IMR-90 (cell line): Measurements from ENCODE around the gene YPEL4. TPM values are rescaled to one million over a fixed set of nuclear protein-coding genes. Genes with fewer than 3 reads are reported as not detected.

Experiments used
- ATAC-seq: fragments of 200-7000 bp; cut with Tn5 transposase; 2 replicates; pipeline ENCODE4 v1.9.1; 2020; ENCODE audit warnings: low read depth, mild to moderate bottlenecking, moderate library complexity
- BruUV-seq: library from RNA; stranded (reverse); fragments of 400-500 nt; replicated peaks from 2 replicates; lab custom pipeline; 2021; lab: Mats Ljungman, UMichigan
- CTCF ChIA-PET: fragments of 300-600 bp; formaldehyde crosslinking; extraction: SDS; loops from one replicate; lab custom pipeline; 2021; ENCODE audit warnings: antibody characterized with exemption; lab: Yijun Ruan, JAX
- POLR2A ChIA-PET: fragments of 300-600 bp; sonication (Branson Sonifier 250); formaldehyde crosslinking; loops from one replicate; lab custom pipeline; 2022; ENCODE audit warnings: antibody characterized with exemption; ENCODE audit not compliant: unreplicated experiment; lab: Charles Lee
- DNase-seq: peaks from one replicate; pipeline ENCODE4 v3.0.0; 2013
- H2AFZ ChIP-seq: replicated peaks from 2 replicates; pipeline ENCODE3; 2013; ENCODE audit warnings: low read length, mild to moderate bottlenecking; ENCODE audit not compliant: poor library complexity
- H2AK5ac ChIP-seq: 2 replicates; pipeline ENCODE4 v1.6.1; 2013; ENCODE audit warnings: low read depth, low read length, inconsistent platforms
- H2AK9ac ChIP-seq: replicated peaks from 2 replicates; pipeline ENCODE3; 2013; ENCODE audit warnings: mild to moderate bottlenecking, low read depth, low read length, moderate library complexity; ENCODE audit not compliant: poor library complexity
- H2BK120ac ChIP-seq: 2 replicates; pipeline ENCODE4 v1.6.1; 2013; ENCODE audit warnings: low read depth, low read length, inconsistent platforms
- H2BK15ac ChIP-seq: 3 replicates; pipeline ENCODE4 v1.6.1; 2013; ENCODE audit warnings: low read depth, low read length, inconsistent platforms
- H2BK20ac ChIP-seq: 2 replicates; pipeline ENCODE4 v1.6.1; 2013; ENCODE audit warnings: low read depth, mild to moderate bottlenecking, inconsistent platforms, low read length, moderate library complexity
- H2BK5ac ChIP-seq: 2 replicates; pipeline ENCODE4 v1.6.1; 2013; ENCODE audit warnings: mild to moderate bottlenecking, low read depth, low read length, inconsistent platforms; ENCODE audit not compliant: poor library complexity, severe bottlenecking
- H3K14ac ChIP-seq: replicated peaks from 2 replicates; pipeline ENCODE4 v1.6.1; 2013; ENCODE audit warnings: low read depth, low read length, inconsistent platforms
- H3K18ac ChIP-seq: 2 replicates; pipeline ENCODE4 v1.6.1; 2013; ENCODE audit warnings: low read depth, low read length, control low read depth
- H3K23ac ChIP-seq: 2 replicates; pipeline ENCODE4 v1.6.1; 2013; ENCODE audit warnings: low read depth, low read length, inconsistent platforms
- H3K27ac ChIP-seq: 2 replicates; pipeline ENCODE4 v1.5.1; 2013; ENCODE audit warnings: mild to moderate bottlenecking, control low read depth, low read length; ENCODE audit not compliant: insufficient read depth
- H3K27me3 ChIP-seq: 2 replicates; pipeline ENCODE4 v1.6.1; 2013; ENCODE audit warnings: low read length; ENCODE audit not compliant: control insufficient read depth, insufficient read depth
- H3K36me3 ChIP-seq: 2 replicates; pipeline ENCODE4 v1.6.1; 2013; ENCODE audit warnings: low read length, mixed read lengths; ENCODE audit not compliant: control insufficient read depth, insufficient read depth
- H3K4ac ChIP-seq: 2 replicates; pipeline ENCODE4 v1.6.1; 2013; ENCODE audit warnings: low read depth, low read length, inconsistent platforms
- H3K4me1 ChIP-seq: 2 replicates; pipeline ENCODE4 v1.6.1; 2013; ENCODE audit warnings: low read length, mixed read lengths; ENCODE audit not compliant: control insufficient read depth, insufficient read depth
- H3K4me2 ChIP-seq: 2 replicates; pipeline ENCODE4 v1.6.1; 2013; ENCODE audit warnings: low read depth, mild to moderate bottlenecking, control low read depth, low read length, moderate library complexity
- H3K4me3 ChIP-seq: 2 replicates; pipeline ENCODE4 v1.5.1; 2013; ENCODE audit warnings: low read depth, mild to moderate bottlenecking, control low read depth, low read length, moderate library complexity; ENCODE audit not compliant: insufficient read depth
- H3K56ac ChIP-seq: 2 replicates; pipeline ENCODE4 v1.6.1; 2013; ENCODE audit warnings: low read length, inconsistent platforms; ENCODE audit not compliant: insufficient read depth; ENCODE audit errors: extremely low read depth
- H3K79me1 ChIP-seq, 2 experiments: 2 replicates each; pipeline ENCODE4 v1.6.1; 2013; ENCODE audit warnings: low read length in 2 of 2, inconsistent platforms in 1 of 2, low read depth in 1 of 2
- H3K9ac ChIP-seq: 2 replicates; pipeline ENCODE4 v1.6.1; 2013; ENCODE audit warnings: low read depth, low read length, control low read depth
- H3K9me1 ChIP-seq: 2 replicates; pipeline ENCODE4 v1.6.1; 2013; ENCODE audit warnings: low read length, inconsistent platforms; ENCODE audit not compliant: insufficient read depth
- H3K9me3 ChIP-seq: 2 replicates; pipeline ENCODE4 v1.6.1; 2013; ENCODE audit warnings: low read length; ENCODE audit not compliant: control insufficient read depth, insufficient read depth
- H4K20me1 ChIP-seq: 2 replicates; pipeline ENCODE4 v1.6.1; 2013; ENCODE audit warnings: low read length, inconsistent platforms; ENCODE audit not compliant: insufficient read depth
- H4K5ac ChIP-seq: 2 replicates; pipeline ENCODE4 v1.6.1; 2013; ENCODE audit warnings: mild to moderate bottlenecking, low read depth, low read length, control low read depth
- H4K8ac ChIP-seq, 2 experiments: 2 replicates each; pipeline ENCODE4 v1.6.1; 2013; ENCODE audit warnings: low read depth in 2 of 2, low read length in 2 of 2, control low read depth in 1 of 2, inconsistent platforms in 1 of 2
- H4K91ac ChIP-seq: 2 replicates; pipeline ENCODE4 v1.6.1; 2013; ENCODE audit warnings: low read depth, low read length, inconsistent platforms; ENCODE audit not compliant: insufficient read depth
- BHLHE40 ChIP-seq: fragments of 150-350 bp; IDR thresholded peaks from 2 replicates; pipeline ENCODE4 v1.6.1; 2016; ENCODE audit warnings: mild to moderate bottlenecking, low read depth, low read length
- CHD1 ChIP-seq: IDR thresholded peaks from 2 replicates; pipeline ENCODE4 v1.6.1; 2012; ENCODE audit warnings: low read depth, low read length, improper control_type of control experiment
- ELK1 ChIP-seq: fragments of 150-350 bp; IDR thresholded peaks from 2 replicates; pipeline ENCODE4 v1.6.1; 2016; ENCODE audit warnings: low read depth, mild to moderate bottlenecking, low read length, moderate library complexity, borderline replicate concordance
- MAZ ChIP-seq: IDR thresholded peaks from 2 replicates; pipeline ENCODE4 v1.6.1; 2012; ENCODE audit warnings: low read depth, mild to moderate bottlenecking, low read length, improper control_type of control experiment, moderate library complexity, borderline replicate concordance
- POLR2A ChIP-seq: IDR thresholded peaks from 2 replicates; pipeline ENCODE4 v1.6.1; 2012; ENCODE audit warnings: mild to moderate bottlenecking, low read depth, low read length
- RAD21 ChIP-seq: IDR thresholded peaks from 2 replicates; pipeline ENCODE4 v1.6.1; 2012; ENCODE audit warnings: low read length, improper control_type of control experiment
- RCOR1 ChIP-seq: IDR thresholded peaks from 2 replicates; pipeline ENCODE4 v1.6.1; 2012; ENCODE audit warnings: mild to moderate bottlenecking, low read length, improper control_type of control experiment; ENCODE audit not compliant: insufficient replicate concordance
- SMC3 ChIP-seq: fragments of 150-350 bp; IDR thresholded peaks from 2 replicates; pipeline ENCODE4 v1.6.1; 2016; ENCODE audit warnings: low read depth, mild to moderate bottlenecking, antibody characterized with exemption, low read length, moderate library complexity
- WGBS, 2 experiments: methylation state at CpG; one replicate each; pipeline versions ENCODE4 v1.1.5 to v1.1.7; 2013; ENCODE audit warnings: missing lambda C conversion rate in 2 of 2; ENCODE audit not compliant: insufficient read length in 1 of 2; ENCODE audit errors: extremely low coverage in 2 of 2; 5-methylcytosine and 5-hydroxymethylcytosine counted together
- dilution Hi-C: fragments of 300-500 bp; cut with HindIII; formaldehyde crosslinking; loops from one replicate; pipeline ENCODE4 v1.14.3; 2018; ENCODE audit warnings: low sequenced_read_pairs; ENCODE audit not compliant: unreplicated experiment
- in situ Hi-C: fragments of 300-500 bp; cut with MboI; formaldehyde crosslinking; loops from 3 replicates; pipeline ENCODE4 v1.14.3; 2019; ENCODE audit warnings: low sequenced_read_pairs, inconsistent platforms, mixed read lengths
- intact Hi-C: fragments of 100-400 bp; cut with micrococcal nuclease; formaldehyde crosslinking; loops from 2 replicates; pipeline ENCODE4 v1.10.0; 2022
- polyA plus RNA-seq, 3 experiments: library from polyadenylated mRNA; depleted of rRNA; stranded (reverse); fragments of >200 nt; gene quantifications; 2 replicates each; pipeline ENCODE4 v1.2.3, GENCODE V29; 2012; ENCODE audit warnings: low replicate concordance in 1 of 3
- total RNA-seq: library from RNA; depleted of rRNA; stranded (reverse); fragments of >200 nt; gene quantifications from 2 replicates; pipeline ENCODE4 v1.2.3, GENCODE V29; 2012

The YPEL4 gene
- total and polyA plus RNA-seq, 2 of the 4 experiments (the other 2 are of a cell fraction) = 0.18 to 0.79 TPM

- intact Hi-C loops = no loop called here
Observed at GRCh38 chr11:57622263-57622662, 27.4 kb downstream of the YPEL4 start.

More at GRCh38 chr11:57622263-57622662, 27.4 kb downstream of the YPEL4 start:
- Histone ChIP-seq H2AK9ac (no peak overlapping the region), H3K4me1 (no peaks in the 10 kb centered on the region), H3K27ac (no peak overlapping the region), H4K91ac (no peak overlapping the region), H3K14ac (no peak overlapping the region), H3K56ac (no peak overlapping the region), H3K79me1 (no peaks in the 10 kb centered on the region), H3K18ac (no peak overlapping the region), H4K20me1 (no peaks in the 10 kb centered on the region), H4K8ac (no peak overlapping the region), H3K9me1 (no peaks in the 10 kb centered on the region), H3K23ac (no peak overlapping the region), H3K4ac (no peak overlapping the region), H3K9ac (no peak overlapping the region), H3K4me3 (no peak overlapping the region), H2BK120ac (no peak overlapping the region), H2AFZ (no peak overlapping the region), H2BK15ac (no peak overlapping the region), H2AK5ac (no peak overlapping the region), H3K27me3 (no peaks in the 10 kb centered on the region; the same call in 1 of the 2 replicates), H3K4me2 (no peak overlapping the region), H2BK20ac (no peak overlapping the region), H3K36me3 (no peaks in the 10 kb centered on the region), H2BK5ac (no peak overlapping the region), H4K5ac (no peak overlapping the region), H3K9me3 (peaks cover 4% of the 10 kb centered on the region; the same call in 1 of the 2 replicates)
- in situ Hi-C loops (no loop called here), dilution Hi-C loops (no loop called here)
- CTCF ChIA-PET = no interaction called here
- DNase-seq (no peak), ATAC-seq (no peak)
- WGBS, 2 experiments = 60% methylated on average over 1 of the region's 3 CpGs; no CpG with 5 or more reads in 1 of the 2 experiments
- POLR2A ChIA-PET = no interaction called here
- BruUV-seq = no TSS peak
- TF ChIP-seq CHD1 (no peak), RCOR1 (no peak), BHLHE40 (no peak), ELK1 (no peak), SMC3 (no peak), RAD21 (no peak), POLR2A (no peak), MAZ (no peak)
